Kidney tubule cell (primary cell): Measurements from ENCODE around the gene SLC23A3.

Experiments
- DNase-seq: peaks from one replicate; pipeline ENCODE4 v3.0.0-alpha.2; 2018; ENCODE audit warnings: low spot score

SLC23A3 gene, protein sequence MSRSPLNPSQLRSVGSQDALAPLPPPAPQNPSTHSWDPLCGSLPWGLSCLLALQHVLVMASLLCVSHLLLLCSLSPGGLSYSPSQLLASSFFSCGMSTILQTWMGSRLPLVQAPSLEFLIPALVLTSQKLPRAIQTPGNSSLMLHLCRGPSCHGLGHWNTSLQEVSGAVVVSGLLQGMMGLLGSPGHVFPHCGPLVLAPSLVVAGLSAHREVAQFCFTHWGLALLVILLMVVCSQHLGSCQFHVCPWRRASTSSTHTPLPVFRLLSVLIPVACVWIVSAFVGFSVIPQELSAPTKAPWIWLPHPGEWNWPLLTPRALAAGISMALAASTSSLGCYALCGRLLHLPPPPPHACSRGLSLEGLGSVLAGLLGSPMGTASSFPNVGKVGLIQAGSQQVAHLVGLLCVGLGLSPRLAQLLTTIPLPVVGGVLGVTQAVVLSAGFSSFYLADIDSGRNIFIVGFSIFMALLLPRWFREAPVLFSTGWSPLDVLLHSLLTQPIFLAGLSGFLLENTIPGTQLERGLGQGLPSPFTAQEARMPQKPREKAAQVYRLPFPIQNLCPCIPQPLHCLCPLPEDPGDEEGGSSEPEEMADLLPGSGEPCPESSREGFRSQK

DNA sequence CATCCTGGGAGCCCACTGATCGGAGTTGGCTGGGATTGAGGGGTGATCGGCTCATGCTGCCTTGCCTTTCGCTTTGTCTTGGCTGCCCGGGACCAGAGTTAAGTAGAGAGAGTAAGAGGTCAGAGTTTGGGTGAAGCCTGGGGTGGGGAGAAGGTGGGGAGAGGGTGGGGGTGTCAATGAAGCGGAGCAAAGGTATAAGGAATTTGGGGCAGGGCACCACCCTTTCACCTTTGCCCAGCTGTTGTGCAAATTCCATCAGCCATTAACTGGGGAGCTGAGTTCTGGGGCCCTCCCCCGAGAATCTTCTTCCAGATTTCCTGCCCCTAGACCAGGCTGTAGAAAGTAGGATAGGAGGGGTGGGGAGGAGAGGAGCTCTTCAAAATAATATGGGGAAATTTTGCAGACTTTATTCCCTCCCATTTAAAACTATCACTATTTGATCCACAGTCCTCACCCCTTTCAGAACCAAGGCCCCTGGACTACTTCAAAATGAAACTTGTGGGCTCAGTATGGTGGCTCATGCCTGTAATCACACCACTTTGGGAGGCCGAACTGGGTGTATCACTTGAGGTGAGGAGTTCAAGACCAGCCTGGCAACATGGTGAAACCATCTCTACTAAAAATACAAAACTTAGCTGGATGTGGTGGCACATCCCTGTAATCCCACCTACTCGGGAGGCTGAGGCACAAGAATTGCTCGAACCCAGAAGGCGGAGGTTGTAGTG is at the start of gene SLC23A3:
SLC23A3 (minus strand) TSS at position 100 of the 725 bp plus-strand sequence; CDS start at position 55, 45 bp downstream.
- no peak for DNase-seq

DNA sequence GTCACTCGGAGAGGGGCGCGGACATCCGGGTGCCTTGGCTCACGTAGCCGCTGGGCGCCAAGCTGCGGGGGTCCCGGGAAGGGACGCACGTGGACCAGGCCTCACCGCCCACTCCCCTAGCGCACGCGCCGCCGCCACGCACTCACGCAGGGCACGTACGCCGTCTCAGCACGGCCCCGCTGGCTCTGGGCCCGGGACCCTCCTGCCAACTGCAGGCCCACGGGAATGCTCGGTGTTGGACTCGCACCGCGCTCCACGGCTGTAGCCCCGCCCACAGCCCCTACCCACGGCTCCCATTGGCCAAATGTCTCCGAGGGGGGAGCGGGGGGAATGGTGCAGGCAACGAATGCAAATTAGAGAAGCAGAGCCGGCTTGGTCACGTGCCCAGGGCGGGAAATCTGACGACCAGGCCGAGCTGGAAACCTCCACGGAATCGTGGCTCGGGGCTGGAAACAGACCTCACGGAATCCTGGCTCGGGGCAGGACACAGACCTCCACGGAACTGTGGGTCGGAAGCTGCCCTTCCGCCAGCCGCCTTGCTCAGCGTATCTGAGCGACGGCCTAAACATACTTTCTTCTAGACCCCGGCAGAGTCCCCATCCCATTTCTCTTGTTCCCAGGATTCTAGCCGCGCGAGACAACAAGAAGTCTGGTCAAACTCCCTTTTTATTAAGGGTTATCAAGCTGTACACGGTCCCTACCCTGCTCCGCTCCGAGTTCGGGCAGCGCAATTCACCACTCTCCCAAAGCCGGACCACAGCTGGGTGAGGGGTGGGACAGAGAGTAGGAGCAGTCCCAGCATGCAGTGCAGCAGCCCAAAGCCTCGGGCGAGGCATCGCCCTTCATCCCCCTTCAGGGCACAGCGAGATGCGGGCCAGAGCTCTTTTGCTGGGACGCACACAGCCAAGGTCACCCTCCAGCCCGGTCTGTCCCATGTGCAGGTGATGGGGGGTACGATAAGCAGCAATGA is 49.2 kb upstream of the SLC23A3 start, which contains the start of gene ABCB6:
ABCB6 (minus strand) TSS at position 227 of the 970 bp plus-strand sequence. CDS start 285 bp downstream, outside the sequence.
- DNase-seq = peak; percentile 84

DNA sequence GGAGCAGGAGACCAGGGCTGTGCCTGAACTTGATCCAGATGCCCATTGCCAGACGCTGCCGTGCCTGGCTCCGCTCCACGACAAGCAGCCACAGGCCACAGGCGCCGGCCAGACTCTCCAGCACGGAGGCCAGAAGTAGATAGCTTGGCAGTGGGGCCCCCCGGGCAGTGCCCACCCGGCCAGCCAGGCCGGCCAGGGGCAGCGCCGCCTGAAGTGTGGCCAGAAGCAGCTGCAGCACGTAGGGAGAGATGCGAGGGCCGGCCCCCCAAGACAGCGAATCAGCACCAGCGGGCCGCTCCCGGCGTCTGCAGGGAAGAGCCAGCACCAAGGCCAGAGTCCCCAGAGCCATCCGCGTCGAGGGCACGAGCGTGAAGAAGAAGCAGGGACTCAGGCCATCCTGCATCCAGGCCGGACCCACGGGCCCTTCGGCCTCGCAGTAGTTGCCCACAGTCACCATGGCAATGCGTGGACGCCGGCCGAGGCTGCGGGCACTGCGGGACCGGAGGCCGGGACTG is 48.4 kb upstream of the SLC23A3 start:
- peak; percentile 75 for DNase-seq

DNA sequence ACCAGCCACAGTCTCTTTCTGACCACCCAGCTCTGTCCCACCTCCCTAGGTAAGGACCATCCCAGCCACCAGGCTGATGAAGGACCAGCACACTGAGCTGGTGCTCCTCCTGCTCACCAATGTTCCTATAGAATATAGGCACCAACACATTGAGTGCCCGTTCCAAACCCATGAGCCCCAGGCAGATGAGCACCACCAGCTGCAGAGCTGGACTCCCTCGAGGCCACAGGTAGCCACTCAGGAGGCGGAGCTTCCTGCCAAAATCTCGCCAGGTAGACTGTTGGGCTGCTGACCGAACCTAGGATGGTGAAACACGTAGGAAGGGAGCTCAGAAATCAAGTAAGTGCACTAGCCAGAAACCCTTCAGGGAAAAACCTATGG is 46.7 kb upstream of the SLC23A3 start:
- no peak for DNase-seq

DNA sequence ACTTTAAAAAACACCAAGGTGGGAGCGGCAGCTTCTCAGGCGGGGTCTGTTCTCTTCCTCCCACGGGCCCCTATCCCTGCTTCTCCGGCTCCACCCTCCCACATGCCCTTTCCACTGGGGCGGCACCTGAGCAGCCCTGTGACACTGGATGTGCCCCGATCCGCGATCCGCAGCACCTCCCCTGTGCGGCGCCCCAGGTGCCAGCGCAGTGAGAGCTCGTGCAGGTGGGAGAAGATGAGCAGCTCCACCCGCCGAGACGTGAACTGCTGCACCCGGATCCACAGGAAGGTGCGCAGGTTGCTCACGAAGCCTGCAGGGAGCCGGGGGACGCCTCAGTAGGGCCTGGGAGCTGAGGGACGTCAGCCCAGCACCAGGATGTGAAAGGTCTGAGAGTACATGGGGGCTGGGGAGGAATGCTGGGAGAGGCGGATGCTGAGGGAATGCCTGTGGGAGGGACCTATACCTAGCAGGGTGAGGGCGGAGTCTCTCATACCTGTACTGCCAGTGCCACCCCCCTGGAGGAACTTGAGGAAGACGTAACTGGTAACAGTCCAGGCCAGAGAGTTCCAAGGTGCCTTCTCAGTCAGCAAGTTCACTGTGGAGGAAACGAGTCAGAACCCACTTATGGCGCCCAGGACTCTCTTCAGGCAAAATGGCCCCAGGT is 46.2 kb upstream of the SLC23A3 start:
- DNase-seq = peak; percentile 37

DNA sequence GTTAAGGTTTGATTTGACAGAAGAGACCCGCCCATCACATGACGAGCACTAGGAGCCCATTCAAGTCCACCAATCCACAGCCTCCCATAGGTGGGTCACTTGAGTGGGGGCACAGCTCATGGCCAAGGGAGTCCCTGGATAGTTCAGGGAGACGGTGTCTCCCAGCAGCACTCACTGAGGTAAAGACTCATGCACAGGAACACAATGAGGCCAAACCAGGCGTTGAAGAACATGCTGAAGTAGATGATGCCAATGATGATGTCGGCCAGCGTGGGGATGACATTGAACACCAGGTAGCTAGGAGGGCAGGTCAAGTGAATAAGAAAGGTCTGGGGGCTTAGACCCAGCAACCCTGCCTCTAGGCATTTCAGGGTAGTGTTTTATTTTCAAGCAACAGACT is 45.0 kb upstream of the SLC23A3 start:
- DNase-seq = no peak

DNA sequence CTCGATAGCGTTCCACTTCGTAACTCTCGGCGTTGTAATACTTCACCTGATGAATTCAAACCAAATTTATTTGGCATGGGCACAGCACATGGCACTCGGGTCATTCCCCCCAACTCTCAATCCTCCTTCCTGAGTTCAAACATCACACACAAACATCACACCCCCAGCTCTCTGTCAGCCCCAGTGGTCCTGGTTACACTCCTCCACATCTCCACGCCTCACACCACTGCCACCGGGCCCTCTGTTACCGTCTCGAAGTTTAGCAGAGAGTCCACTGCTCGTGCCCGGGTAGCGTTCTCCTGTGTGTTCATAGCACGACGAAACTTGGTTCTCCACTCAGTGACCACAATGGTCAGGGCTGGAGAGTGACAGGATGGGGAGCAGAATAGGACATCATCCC is 44.3 kb upstream of the SLC23A3 start:
- no peak for DNase-seq

DNA sequence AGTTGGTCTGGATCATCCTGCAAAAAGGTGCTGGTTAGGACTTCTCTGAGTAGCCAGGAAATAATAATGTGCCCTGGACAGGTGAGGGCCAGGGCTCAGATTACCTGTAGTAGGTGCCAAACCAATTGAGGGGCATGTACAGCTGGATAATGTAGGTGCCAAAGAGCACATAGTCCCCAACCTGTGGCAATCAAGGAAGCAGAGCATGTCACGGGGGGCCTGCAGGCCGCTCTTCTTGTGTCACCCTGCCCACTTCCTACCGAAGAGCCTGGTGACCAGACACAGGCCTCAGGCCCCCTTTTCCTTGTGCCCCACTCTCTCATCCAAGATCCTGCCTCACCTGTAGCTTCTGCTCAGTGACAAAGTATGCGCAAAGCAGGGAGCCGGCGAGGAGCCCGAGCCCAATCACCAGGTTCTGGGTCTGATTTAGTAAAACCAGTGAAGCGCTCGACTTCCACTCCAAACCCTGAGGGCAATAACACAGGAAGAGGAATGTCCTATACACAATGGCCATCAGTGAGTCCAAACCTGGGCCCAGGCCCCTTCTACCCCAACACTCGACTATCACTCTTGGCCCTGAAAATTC is 43.8 kb upstream of the SLC23A3 start:
- DNase-seq = no peak

DNA sequence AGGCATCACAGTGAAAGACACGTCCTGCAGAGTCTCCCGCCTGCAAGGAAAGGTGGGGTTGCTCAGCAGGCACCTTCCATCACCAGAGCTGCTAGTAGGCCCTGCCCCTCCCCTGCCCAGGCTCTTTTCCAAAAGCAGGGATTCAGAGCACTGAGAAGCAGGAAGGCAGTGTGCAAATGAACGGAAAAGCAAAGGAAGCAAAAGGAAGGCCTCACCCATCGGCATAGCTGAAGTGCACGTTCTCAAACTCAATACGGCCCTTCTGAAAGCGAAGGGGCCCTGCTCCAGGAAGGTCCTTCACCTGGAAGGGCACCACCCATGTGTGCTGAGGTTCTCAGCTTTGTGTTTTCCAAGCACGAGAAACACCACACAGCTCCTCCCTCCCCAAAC is 43.2 kb upstream of the SLC23A3 start:
- no peak for DNase-seq

DNA sequence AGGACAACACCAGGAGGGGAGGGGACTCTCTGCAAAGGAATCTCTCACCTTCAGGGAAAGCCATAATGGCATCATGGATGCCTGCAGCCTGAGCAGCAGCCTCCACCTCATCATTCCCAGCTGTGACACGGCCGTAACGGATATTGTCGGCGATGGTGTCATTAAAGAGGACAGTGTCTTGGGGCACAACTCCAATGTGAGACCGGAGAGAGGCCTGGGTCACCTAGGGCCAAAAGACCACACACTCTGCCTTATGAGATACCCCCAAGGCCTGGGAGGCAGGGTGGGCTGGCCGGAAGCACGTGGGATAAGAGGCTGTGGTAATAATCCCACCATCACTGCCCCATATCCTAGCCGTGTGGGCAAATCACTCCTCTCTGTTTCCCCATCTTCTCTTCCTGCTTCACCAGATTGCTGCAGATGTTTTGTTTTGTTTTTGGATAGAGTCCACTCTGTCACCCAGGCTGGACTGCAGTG is 41.1 kb upstream of the SLC23A3 start:
- DNase-seq = no peak

DNA sequence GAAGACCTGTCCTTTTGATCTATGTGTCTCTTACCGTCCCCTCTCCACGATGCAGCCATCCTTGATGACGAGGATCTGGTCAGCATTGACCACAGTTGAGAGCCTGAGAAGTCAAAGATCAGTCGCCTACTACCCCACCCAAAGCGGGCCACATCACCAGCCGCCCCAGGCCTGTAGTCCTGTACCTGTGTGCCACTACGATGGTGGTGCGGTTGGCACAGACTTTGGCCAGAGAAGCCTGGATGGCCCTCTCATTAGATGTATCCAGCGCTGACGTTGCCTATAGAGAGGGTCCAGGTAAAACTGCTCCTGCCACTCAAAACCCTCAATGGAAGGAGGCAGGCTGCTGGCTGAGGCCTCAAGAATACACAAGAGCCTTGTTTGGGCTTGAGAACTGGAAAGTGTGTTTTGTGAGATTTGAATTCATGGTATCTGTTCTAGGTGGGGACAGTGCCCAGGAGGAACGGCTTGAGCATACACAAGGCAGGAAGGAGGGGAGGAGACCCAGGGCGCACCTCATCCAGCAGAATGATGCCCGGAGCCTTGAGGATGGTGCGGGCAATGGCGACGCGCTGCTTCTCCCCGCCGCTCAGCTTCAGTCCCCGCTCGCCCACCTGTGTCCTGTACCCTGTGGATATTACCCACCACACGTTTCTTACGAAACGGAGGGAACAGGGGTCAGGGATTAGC is 40.5 kb upstream of the SLC23A3 start:
- DNase-seq = no peak

DNA sequence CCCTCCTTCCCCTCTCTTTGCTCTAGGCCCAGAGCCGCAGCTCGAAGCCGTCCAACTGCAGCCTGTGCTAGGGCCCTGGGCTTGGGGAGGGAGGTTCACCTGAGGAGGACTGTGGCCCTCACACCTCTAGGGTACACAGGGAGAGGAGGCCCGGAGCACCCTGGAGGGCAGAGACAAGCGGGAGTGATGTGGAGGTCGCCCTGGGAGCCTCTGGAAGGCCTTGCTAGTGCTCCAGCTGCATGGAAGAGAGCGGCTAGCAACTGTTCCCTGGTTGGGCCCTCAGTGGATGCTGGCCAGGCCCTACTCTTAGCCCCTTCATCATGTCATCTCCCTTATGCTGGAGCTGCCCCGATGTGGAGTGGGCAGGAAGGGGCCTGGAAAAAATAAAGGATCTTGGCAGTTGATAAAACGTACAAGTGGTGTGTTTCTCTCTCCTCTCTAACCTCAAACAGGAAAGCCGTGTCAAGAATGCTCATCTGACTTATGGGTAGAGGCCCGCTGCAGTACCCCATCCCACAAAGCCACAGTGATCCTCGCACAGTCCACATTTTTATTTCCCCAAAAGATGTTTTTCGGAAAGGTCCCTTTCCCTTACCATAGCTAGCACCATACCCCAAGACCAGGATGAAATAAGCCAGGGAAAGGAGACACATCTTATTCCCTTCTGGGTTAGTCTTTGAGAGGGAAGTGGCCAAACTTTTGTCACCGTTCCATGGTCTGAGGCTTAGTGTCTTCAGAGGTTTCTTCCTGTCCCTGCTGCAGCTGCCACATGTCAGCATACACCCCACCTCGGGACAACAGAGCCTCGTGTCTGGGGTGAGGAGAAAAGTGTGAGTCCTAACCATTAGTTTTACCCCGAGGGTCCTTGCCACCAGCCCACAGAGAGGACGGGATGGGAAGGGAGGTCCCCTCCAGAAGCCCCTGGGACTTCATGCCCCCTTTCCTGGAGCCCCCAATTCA is 39.7 kb upstream of the SLC23A3 start:
- DNase-seq = no peak

DNA sequence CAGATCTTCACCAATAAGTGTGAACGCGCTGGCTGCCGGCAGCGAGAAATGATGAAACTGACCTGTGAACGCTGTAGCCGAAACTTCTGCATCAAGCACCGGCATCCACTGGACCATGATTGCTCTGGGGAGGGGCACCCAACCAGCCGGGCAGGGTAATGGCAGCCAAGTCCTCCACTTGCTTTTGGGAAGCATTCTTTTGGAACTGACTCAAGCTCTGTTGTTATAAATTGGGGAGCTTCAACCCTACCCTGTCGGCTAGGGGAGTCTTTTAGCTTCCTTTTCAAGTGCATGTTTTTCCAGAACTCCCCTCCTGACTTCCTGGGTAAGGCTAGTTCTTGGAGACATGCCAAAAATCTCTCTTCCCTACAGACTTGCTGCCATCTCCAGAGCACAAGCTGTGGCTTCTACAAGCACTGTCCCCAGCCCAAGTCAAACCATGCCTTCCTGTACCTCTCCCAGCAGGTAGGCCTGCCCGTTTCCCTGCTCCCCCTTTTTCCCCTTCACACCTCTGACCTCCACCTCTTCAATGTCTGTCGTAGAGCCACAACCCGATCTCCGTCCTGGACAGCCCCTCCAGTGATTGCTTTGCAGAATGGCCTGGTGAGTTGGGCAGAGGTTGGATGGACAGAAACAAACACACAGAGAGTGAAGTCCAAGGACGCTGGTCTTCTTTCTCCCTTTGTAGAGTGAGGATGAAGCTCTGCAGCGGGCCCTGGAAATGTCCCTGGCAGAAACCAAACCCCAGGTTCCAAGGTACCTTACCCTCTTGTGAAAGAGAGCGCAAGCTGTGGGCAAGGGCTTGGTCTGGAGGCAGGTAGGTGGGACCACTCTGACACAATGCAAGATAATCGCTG is 38.3 kb upstream of the SLC23A3 start:
- DNase-seq = peak; percentile 67

DNA sequence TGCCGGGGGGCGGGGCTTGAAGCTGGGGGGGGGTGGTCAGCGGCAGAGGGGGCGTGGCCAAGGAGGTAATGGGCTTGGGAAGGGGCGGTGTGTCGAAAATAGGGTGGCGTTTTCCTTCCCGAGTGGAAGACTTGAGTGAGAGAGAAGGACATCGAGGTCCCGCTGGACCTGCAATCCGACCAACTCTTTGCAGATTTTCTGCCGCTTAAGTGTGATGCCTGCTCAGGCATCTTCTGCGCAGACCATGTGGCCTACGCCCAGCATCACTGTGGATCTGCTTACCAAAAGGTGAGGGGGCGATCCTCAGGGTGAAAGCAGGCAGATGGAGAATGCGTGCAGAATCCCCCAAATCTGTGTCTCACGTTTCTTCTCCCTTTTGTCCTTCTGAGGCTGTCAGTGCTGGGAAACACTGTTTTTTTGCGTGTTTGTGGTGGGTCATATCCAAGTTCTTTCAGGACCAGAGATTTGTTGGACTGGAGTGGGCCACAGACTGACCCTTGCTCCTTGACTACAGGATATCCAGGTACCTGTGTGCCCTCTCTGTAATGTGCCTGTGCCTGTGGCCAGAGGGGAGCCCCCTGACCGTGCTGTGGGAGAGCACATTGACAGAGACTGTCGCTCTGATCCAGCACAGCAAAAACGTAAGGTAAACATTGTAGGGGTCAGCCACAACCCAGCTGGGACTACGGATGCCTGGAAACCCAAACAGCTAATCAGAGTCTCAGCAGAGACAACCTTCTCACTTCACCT is 37.5 kb upstream of the SLC23A3 start:
- DNase-seq = no peak

DNA sequence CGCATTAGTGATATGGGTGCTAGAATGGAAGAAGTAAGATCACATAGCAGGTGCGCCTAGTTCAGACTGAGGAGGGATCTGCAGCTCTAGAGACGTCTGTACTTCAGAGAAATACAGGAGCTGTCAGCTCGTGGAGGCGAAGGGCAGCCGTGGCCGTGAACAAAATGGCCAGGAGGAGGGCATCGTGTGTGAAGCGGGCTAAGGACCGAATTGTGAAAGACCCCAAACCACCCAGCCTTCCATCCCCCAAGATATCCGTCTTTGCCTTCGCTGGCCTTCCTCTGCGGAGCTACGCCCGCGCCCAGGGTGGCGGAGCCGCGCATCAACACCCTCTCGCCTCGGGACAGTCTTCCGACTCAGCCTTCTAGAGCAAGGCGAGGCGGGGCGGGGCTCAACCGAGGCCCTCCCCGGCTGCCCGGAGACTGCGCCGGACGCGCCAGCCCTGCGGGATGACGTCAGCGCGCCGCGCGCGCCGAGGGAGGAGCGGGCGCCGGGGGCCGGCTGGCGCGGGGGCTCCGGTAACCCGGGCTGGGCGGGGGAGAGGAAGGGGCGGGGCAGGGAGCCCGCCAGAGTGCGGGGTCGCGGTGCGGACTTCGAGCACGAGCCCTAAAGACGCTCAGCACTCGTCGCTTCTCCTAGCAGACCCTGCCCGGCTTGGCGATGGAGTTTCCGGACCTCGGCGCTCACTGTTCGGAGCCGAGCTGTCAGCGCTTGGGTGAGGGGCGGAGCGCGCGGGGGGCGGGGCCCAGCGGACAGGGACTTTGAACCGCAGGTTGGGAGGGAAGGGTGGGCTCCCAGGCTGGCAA is 36.7 kb upstream of the SLC23A3 start, which contains the start of gene ZFAND2B:
ZFAND2B (plus strand) TSS at position 455 of the 806 bp plus-strand sequence; CDS start at position 661, 206 bp downstream.
- peak; percentile 95 for DNase-seq

DNA sequence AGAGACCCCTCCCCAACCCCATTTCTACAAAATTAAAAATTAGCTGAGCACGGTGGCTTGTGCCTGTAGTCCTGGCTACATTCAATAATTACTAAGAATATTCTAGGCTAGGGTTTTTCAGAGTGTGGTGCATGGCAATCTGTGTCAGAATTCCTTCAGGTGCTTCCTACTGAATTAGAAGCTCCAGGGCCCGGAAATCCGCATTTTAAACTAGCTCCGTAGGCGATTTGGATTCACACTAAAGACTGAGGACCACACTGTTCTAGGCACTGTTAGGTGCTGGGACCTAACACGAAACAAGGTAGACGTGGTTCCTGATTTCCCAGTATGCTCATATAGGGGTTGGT is 36.1 kb upstream of the SLC23A3 start:
- DNase-seq = no peak
